T-helper 22 cell (primary cell): Measurements from ENCODE around the gene MTF1.

Experiments
- DNase-seq: peaks from one replicate; pipeline ENCODE4 v3.0.0-alpha.2; 2020; ENCODE audit warnings: low read depth

Gene MTF1

GRCh38 chr1:37828410-37829074 lies 30.9 kb downstream of the MTF1 start:
- DNase-seq: no peak

- DNase-seq: no peak
Measured at GRCh38 chr1:37825506-37825905, 33.9 kb downstream of the MTF1 start.

GRCh38 chr1:37824001-37824400 lies 35.4 kb downstream of the MTF1 start:
- no peak for DNase-seq

GRCh38 chr1:37822906-37823815 lies 36.2 kb downstream of the MTF1 start:
- no peak for DNase-seq

- DNase-seq: no peak
Measured at GRCh38 chr1:37821481-37821880, 37.9 kb downstream of the MTF1 start.

GRCh38 chr1:37817481-37817880 lies 41.9 kb downstream of the MTF1 start:
- no peak for DNase-seq

GRCh38 chr1:37814252-37814651 lies 45.1 kb downstream of the MTF1 start:
- DNase-seq: no peak

- DNase-seq: no peak
Measured at GRCh38 chr1:37813529-37814145, 45.8 kb downstream of the MTF1 start.

GRCh38 chr1:37811027-37811655 lies 48.3 kb downstream of the MTF1 start:
- DNase-seq: peak; percentile 38

- no peak for DNase-seq
Measured at GRCh38 chr1:37809942-37810341, 49.5 kb downstream of the MTF1 start.

- no peak for DNase-seq
Measured at GRCh38 chr1:37808369-37809319, 50.7 kb downstream of the MTF1 start.

- peak; percentile 87 for DNase-seq
Measured at GRCh38 chr1:37807555-37808368, 51.6 kb downstream of the MTF1 start, which contains the start of the genes C1orf122 and YRDC. TSS of gene C1orf122 (plus strand) at chr1:37807790. CDS start at chr1:37808405, 615 bp downstream. TSS of gene YRDC (minus strand) at chr1:37808208. CDS start at chr1:37808180, 28 bp downstream.

- no peak for DNase-seq
Measured at GRCh38 chr1:37807220-37807554, 52.2 kb downstream of the MTF1 start.

- no peak for DNase-seq
Measured at GRCh38 chr1:37802439-37802838, 57.0 kb downstream of the MTF1 start.

- DNase-seq: no peak
Measured at GRCh38 chr1:37797750-37798345, 61.5 kb downstream of the MTF1 start.

GRCh38 chr1:37795340-37796125 lies 63.9 kb downstream of the MTF1 start:
- no peak for DNase-seq

- no peak for DNase-seq
Measured at GRCh38 chr1:37794372-37795339, 64.7 kb downstream of the MTF1 start.
